DND-41 (cell line): ENCODE results near the gene TNFAIP2.

Experiments used
- CTCF ChIP-seq: IDR thresholded peaks from 2 replicates; pipeline ENCODE4 v1.5.1; 2012; ENCODE audit warnings: borderline replicate concordance, low read length, moderate library complexity, mild to moderate bottlenecking; ENCODE audit not compliant: poor library complexity, severe bottlenecking; ENCODE audit errors: extremely low read depth
- EZH2 ChIP-seq: IDR thresholded peaks from 3 replicates; pipeline ENCODE4 v1.6.1; 2012; ENCODE audit warnings: borderline replicate concordance, low read depth, mild to moderate bottlenecking, moderate library complexity, low read length, inconsistent platforms; ENCODE audit not compliant: severe bottlenecking

DNA sequence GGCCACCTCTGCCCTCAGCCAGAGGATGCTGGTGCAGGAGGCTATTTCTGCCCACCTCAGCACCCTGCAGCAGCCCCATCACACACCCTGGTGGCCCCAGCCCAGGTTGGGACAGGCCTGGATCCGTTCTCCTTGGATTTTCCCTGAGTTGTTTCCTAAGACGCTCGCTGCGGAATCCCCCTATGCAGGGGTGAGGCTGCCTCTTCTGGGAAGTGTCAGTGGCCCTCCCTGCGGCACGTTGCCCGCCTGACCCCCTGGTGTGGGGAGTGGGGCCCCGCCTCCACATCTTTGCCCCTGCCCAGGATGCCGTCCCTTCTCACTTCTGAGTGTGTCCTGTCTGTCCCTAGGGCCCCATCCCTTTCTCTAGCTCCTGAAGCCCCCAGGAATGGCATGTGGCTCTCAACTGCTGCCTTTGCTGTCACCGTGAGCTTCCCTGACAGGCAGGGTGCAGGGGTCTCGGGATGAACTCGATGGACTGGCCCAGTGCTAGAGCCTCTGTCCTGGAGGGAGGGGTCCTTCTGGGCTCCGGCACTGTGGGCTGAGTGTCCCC lies 29.3 kb upstream of the TNFAIP2 start:
- no peak for TF ChIP-seq CTCF
- no peak for TF ChIP-seq EZH2
